Upper lobe of right lung (tissue), 1 donor: ENCODE data around the gene XRN2. TPM values are rescaled to one million over a fixed set of nuclear protein-coding genes. Genes with fewer than 3 reads are reported as not detected.

ENCODE experiments used
- ATAC-seq: fragments of 200-7000 bp; cut with Tn5 transposase; one replicate; pipeline ENCODE4 v1.9.1; 2020; ENCODE audit warnings: mild to moderate bottlenecking, moderate library complexity
- DNase-seq: peaks from one replicate; pipeline ENCODE4 v3.0.0-alpha.2; 2020
- H3K27ac ChIP-seq: fragments of 200-600 bp; one replicate; pipeline ENCODE4 v1.8.0; 2022
- H3K27me3 ChIP-seq: fragments of 200-600 bp; one replicate; pipeline ENCODE4 v1.8.0; 2022; ENCODE audit warnings: mild to moderate bottlenecking
- H3K36me3 ChIP-seq: fragments of 200-600 bp; one replicate; pipeline ENCODE4 v1.8.0; 2022
- H3K4me1 ChIP-seq: fragments of 200-600 bp; one replicate; pipeline ENCODE4 v1.8.0; 2022
- H3K4me3 ChIP-seq: fragments of 200-600 bp; one replicate; pipeline ENCODE4 v1.8.0; 2022; ENCODE audit warnings: mild to moderate bottlenecking
- H3K9me3 ChIP-seq: fragments of 200-600 bp; one replicate; pipeline ENCODE4 v1.8.0; 2022
- intact Hi-C: fragments of 100-400 bp; cut with DNase I; formaldehyde crosslinking; loops from one replicate; pipeline ENCODE4 v1.11.0; 2022
- total RNA-seq: library from RNA; stranded (reverse); fragmentation: NEBNext Ultra II Directional; extraction: Animal tissue kit (Norgen Biotek cat#: 25700); gene quantifications from one replicate; pipeline ENCODE4 v1.2.1, GENCODE V29; 2021
- TF ChIP-seq, protein P1 (sequence below): fragments of 200-600 bp; IDR thresholded peaks from one replicate; pipeline ENCODE4 v1.8.0; 2022; ENCODE audit warnings: antibody characterized with exemption
- donor health status: DM: no; HTN: yes; CAD: no; lungs with severe emphysema.

The XRN2 gene
- total RNA-seq, 1 donor from 2014 or later = 54.9 TPM

DNA sequence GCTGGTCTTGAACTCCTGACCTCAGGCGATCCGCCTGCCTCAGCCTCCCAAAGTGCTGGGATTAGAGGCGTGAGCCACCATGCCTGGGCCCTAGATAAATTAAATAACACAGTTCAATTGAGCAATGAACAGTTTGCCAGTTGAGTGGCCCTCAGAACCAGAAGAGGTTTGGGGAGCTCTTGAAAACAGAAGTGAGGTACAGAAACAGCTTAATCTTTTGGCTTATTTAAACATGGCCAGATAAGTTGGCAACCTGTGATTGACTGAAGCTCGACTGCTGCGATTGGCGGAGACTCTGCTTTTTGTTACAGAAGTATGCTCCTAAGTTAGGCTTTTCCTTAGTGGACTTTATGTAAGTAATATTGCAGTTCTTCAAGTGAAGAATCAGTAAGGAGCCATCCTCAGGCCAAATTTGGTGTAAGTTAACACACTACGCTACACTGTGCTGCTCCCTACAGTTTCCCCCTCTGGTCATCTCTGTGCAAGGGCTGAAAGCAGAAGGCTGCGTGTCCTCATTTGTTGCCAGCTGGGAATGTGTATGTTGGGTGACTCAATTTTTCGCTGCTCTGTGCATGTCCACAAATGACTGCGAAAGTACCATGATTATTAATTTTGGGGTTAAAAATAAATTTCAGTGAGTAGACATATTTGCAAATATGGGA lies 9.8 kb downstream of the XRN2 start:
- peaks cover 26% of the 10 kb centered on the region for H3K4me1 ChIP-seq
- H3K27ac ChIP-seq = no peak overlapping the region
- H3K36me3 ChIP-seq = peaks cover 5% of the 10 kb centered on the region
- intact Hi-C loops = no loop called here
- no peak overlapping the region for H3K4me3 ChIP-seq
- TF ChIP-seq, protein P1, sequence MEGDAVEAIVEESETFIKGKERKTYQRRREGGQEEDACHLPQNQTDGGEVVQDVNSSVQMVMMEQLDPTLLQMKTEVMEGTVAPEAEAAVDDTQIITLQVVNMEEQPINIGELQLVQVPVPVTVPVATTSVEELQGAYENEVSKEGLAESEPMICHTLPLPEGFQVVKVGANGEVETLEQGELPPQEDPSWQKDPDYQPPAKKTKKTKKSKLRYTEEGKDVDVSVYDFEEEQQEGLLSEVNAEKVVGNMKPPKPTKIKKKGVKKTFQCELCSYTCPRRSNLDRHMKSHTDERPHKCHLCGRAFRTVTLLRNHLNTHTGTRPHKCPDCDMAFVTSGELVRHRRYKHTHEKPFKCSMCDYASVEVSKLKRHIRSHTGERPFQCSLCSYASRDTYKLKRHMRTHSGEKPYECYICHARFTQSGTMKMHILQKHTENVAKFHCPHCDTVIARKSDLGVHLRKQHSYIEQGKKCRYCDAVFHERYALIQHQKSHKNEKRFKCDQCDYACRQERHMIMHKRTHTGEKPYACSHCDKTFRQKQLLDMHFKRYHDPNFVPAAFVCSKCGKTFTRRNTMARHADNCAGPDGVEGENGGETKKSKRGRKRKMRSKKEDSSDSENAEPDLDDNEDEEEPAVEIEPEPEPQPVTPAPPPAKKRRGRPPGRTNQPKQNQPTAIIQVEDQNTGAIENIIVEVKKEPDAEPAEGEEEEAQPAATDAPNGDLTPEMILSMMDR = no peak
- ATAC-seq (peak; percentile 88), DNase-seq (no peak)
- no peaks in the 10 kb centered on the region for H3K27me3 ChIP-seq
- no peaks in the 10 kb centered on the region for H3K9me3 ChIP-seq

DNA sequence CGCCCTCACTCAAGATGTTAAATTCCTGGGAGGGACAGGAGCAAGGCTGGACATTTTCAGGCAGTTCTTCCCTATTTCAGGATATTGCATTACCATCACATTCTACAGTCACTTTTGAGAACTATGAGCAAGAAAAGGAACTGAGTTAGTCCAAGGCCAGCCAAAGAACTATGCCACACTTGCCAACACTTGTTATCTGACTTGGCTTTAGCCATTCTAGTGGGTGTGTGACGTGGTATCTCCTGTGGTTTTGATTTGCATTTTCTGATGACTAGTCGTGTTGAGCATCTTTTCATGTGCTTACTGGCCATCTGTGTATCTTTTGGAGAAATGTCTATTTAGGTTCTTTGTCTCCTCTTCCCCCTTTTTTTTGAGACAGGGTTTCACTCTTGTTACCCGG lies 12.0 kb downstream of the XRN2 start:
- no peak overlapping the region for H3K4me3 ChIP-seq
- no peak overlapping the region for H3K27ac ChIP-seq
- intact Hi-C loops = no loop called here
- DNase-seq (no peak), ATAC-seq (peak; percentile 87)
- no peaks in the 10 kb centered on the region for H3K27me3 ChIP-seq
- peaks cover 23% of the 10 kb centered on the region for H3K4me1 ChIP-seq
- TF ChIP-seq, protein P1 = no peak
- no peaks in the 10 kb centered on the region for H3K9me3 ChIP-seq
- no peaks in the 10 kb centered on the region for H3K36me3 ChIP-seq

DNA sequence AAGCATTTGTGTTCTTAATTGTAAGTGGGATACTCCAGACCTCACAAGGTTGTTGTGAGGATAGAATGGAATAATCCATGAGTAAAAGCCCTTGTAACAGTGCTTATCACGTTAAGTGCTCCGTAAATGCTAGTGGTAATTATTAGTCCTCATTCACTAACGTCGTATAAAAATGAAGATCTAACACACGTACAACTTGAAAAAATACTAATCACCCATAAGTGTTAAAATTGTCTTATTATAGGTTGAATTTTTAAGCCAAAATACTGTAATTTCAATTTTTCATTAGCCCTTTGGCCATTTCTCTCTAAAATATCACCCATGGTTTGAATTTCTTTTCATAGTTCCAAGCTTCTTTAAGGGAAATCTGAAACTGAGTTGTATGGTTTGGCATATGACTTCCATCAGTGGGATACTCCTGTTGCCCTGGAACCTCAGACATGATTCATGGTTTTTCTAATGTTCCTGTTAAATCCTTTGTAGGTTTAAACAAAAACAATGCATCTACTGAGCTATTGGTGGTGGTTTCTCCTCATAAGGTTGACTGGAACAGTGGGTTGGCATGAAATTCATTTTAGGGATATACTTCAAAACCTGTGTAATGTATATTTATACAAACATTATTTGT lies 19.1 kb downstream of the XRN2 start:
- Histone ChIP-seq H3K4me3 (no peak overlapping the region), H3K27me3 (no peaks in the 10 kb centered on the region), H3K9me3 (no peaks in the 10 kb centered on the region), H3K36me3 (no peaks in the 10 kb centered on the region), H3K4me1 (peaks cover 42% of the 10 kb centered on the region), H3K27ac (no peak overlapping the region)
- no peak for DNase-seq
- TF ChIP-seq, protein P1 = no peak
- no peak for ATAC-seq
- intact Hi-C loops = no loop called here

DNA sequence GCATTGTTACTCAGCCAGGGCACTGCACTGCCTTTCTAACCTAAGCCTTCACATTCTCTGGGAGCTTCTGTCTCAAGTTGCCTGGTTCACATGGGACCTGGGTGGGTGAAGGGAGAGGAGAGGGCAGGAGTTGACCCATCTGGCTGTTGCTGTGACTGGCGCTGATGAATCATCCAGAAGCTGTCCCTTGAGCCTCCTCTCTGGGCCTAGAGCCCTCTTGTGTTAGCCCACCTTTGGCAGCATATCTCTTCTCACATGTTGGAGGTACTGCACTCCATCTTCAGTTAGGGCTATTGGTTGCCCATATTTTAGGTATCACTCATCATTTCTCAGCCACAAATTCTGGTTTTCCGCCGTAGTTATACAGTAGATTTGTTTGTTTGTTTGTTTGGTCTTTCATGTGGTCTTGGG lies 19.8 kb downstream of the XRN2 start:
- TF ChIP-seq, protein P1 = no peak
- Histone ChIP-seq H3K4me1 (peaks cover 44% of the 10 kb centered on the region), H3K27me3 (no peaks in the 10 kb centered on the region), H3K9me3 (no peaks in the 10 kb centered on the region), H3K4me3 (no peak overlapping the region), H3K36me3 (no peaks in the 10 kb centered on the region), H3K27ac (no peak overlapping the region)
- no peak for DNase-seq
- ATAC-seq = no peak
- intact Hi-C loops = no loop called here

DNA sequence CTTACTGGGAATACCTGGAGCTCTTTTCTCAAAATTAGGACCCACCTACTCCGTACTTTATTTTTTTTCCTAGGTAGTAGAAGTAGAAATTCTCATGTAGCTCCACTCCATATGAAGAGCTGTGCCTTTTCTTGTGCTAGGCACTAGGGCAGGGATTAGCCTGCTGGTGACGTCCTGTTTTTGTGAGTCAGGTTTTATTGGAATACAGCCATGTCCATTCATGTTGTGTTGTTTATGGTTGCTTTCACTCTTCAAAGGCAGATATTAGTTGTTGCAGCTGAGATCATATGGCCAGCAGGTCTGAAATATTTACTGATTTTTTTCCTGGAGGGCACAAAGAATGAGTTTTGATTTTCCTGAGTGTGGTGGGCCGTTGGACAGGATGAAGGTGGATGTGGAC lies 20.5 kb downstream of the XRN2 start:
- no peak overlapping the region for H3K4me3 ChIP-seq
- peak; percentile 32 for ATAC-seq
- no peak for DNase-seq
- no peak overlapping the region for H3K27ac ChIP-seq
- H3K36me3 ChIP-seq = no peaks in the 10 kb centered on the region
- H3K27me3 ChIP-seq = no peaks in the 10 kb centered on the region
- H3K4me1 ChIP-seq = peaks cover 44% of the 10 kb centered on the region
- intact Hi-C loops = no loop called here
- TF ChIP-seq, protein P1 = no peak
- no peaks in the 10 kb centered on the region for H3K9me3 ChIP-seq
